RWPE2 (cell line): ENCODE data around the gene CSE1L.
"Not testable (repeated sequence)": the region's sequence is repeated elsewhere in the genome, so short reads cannot be mapped to it uniquely, and the experiment has no call there.

Experiments
- ATAC-seq: fragments of 200-7000 bp; cut with Tn5 transposase; 3 replicates; pipeline ENCODE4 v1.9.1; 2021; ENCODE audit warnings: low read depth
- DNase-seq: peaks from one replicate; pipeline ENCODE4 v3.0.0-alpha.2; 2020; ENCODE audit warnings: low spot score
- H3K27ac ChIP-seq: fragments of 450-650 bp; 2 replicates; pipeline ENCODE4 v1.5.1; 2017; ENCODE audit warnings: mild to moderate bottlenecking; ENCODE audit not compliant: poor library complexity, severe bottlenecking
- H3K27me3 ChIP-seq: fragments of 250-450 bp; sonication (Bioruptor Pico); 2 replicates; pipeline ENCODE4 v1.5.1; 2021; ENCODE audit warnings: mild to moderate bottlenecking, moderate library complexity; ENCODE audit not compliant: insufficient read depth, poor library complexity, severe bottlenecking
- H3K36me3 ChIP-seq: fragments of 250-450 bp; sonication (Bioruptor Pico); 2 replicates; pipeline ENCODE4 v1.5.1; 2020; ENCODE audit warnings: low read depth, mild to moderate bottlenecking, moderate library complexity
- H3K4me1 ChIP-seq: fragments of 250-450 bp; sonication (Bioruptor Pico); 2 replicates; pipeline ENCODE4 v1.5.1; 2021; ENCODE audit warnings: mild to moderate bottlenecking, moderate library complexity; ENCODE audit not compliant: insufficient read depth, poor library complexity, severe bottlenecking
- H3K4me3 ChIP-seq: fragments of 250-450 bp; sonication (Bioruptor Pico); 2 replicates; pipeline ENCODE4 v1.5.1; 2021; ENCODE audit warnings: mild to moderate bottlenecking, moderate library complexity; ENCODE audit not compliant: severe bottlenecking
- H3K9me3 ChIP-seq: fragments of 250-450 bp; sonication (Bioruptor Pico); 2 replicates; pipeline ENCODE4 v1.5.1; 2021; ENCODE audit warnings: mild to moderate bottlenecking, moderate library complexity; ENCODE audit not compliant: severe bottlenecking
- TF ChIP-seq, protein P1 (sequence below): fragments of 450-650 bp; IDR thresholded peaks from one replicate; pipeline ENCODE4 v1.5.1; 2017; ENCODE audit warnings: mild to moderate bottlenecking, moderate library complexity; ENCODE audit not compliant: poor library complexity, severe bottlenecking

The CSE1L gene

DNA sequence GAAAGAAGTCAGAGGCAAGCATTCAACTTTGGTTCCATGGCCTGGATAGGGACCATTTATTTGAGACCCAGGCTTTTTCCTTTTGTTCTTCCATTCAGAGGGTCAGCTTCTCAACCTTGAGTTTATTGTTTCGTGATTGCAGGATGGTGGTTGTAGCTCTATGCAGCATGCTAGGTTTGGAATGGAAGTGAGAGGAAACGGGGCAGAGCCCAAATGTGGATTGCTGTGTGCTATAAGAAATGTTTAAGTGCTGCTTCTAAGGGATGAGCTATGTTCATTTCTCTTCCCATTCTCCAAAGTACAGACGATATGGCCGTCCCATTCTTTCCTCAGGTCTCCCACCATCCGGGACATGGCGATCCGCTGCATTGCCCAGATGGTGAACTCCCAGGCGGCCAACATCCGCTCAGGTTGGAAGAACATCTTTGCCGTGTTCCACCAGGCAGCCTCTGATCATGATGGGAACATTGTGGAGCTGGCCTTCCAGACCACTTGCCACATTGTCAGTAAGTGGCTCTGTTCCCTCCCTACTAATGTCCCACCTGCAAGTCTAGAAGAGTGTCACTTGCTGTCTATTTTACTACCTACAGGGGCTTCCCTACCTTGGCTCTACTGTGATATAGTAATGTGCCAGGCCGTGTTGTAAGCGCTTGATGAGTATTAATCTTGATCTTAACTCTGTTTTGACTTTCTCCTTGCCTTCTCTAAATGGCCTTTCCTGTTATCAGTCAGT lies 36.0 kb upstream of the CSE1L start:
- DNase-seq (no peak), ATAC-seq (no peak)
- TF ChIP-seq, protein P1, sequence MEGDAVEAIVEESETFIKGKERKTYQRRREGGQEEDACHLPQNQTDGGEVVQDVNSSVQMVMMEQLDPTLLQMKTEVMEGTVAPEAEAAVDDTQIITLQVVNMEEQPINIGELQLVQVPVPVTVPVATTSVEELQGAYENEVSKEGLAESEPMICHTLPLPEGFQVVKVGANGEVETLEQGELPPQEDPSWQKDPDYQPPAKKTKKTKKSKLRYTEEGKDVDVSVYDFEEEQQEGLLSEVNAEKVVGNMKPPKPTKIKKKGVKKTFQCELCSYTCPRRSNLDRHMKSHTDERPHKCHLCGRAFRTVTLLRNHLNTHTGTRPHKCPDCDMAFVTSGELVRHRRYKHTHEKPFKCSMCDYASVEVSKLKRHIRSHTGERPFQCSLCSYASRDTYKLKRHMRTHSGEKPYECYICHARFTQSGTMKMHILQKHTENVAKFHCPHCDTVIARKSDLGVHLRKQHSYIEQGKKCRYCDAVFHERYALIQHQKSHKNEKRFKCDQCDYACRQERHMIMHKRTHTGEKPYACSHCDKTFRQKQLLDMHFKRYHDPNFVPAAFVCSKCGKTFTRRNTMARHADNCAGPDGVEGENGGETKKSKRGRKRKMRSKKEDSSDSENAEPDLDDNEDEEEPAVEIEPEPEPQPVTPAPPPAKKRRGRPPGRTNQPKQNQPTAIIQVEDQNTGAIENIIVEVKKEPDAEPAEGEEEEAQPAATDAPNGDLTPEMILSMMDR, result no peak
- Histone ChIP-seq H3K4me1 (no peaks in the 10 kb centered on the region), H3K9me3 (no peaks in the 10 kb centered on the region), H3K4me3 (no peak overlapping the region), H3K27me3 (no peaks in the 10 kb centered on the region), H3K36me3 (peaks cover 97% of the 10 kb centered on the region), H3K27ac (no peak overlapping the region)

DNA sequence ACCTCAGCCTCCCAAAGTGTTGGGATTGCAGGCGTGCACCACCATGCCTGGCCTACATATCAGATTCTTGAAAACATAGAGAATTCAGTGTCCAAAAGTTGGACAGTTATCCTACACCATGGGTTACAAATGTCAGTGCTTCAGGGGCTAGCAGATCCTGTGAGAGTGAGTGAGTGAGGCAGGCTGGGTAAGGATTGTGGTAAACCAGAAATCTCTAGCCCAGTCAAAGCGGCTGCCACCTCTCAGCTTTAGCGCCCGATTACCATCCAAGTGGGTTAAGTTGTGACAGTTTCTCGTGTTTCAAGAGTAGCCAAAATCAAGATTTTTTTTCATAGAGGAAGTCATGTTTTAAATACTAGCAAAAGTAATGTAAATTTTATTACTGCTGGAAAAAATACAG lies 21.9 kb upstream of the CSE1L start:
- Histone ChIP-seq H3K4me1 (no peaks in the 10 kb centered on the region), H3K27ac (no peak overlapping the region), H3K36me3 (peaks cover 94% of the 10 kb centered on the region), H3K4me3 (no peak overlapping the region), H3K27me3 (no peaks in the 10 kb centered on the region), H3K9me3 (no peaks in the 10 kb centered on the region)
- ATAC-seq (no peak), DNase-seq (no peak)
- TF ChIP-seq, protein P1, result no peak

DNA sequence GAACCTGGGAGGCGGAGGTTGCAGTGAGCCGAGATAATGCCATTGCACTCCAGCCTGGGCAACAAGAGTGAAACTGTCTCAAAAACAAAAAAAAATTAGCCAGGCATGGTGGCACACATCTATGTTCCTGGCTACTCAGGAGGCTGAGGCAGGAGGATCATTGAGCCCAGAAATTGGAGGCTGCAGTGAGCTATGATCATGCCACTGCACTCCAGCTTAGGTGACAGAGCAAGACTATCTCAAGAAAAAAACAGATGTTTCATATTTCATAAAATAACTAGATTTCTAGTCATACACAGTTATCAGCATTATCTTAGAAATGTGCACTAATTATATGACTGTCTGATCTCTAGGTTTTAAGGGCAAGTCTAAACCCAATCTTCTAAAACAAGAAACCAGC lies 17.9 kb upstream of the CSE1L start:
- ATAC-seq, H3K4me1 ChIP-seq, H3K4me3 ChIP-seq, H3K9me3 ChIP-seq, DNase-seq, H3K27ac ChIP-seq, H3K27me3 ChIP-seq: not testable (repeated sequence)
- peaks cover 97% of the 10 kb centered on the region for H3K36me3 ChIP-seq

DNA sequence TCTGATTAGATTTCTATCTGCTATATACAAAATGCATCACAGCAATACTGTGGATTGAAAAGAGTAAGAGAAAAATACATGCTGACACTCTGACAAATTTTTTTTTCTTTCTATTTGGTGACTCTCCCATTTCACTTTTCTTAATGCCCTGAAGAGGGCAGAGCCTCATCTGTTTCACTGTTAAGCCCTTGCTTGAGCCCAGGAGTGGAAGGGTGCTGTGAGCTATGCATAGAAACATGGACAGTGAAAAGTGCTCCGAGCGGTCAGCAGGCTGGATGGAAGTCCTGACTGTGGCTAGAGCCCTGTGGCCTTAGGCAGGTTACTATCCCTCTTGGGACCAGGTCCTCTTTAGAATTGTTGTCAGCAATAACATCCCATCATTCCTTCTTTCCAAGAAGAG lies 17.4 kb upstream of the CSE1L start:
- peak; percentile 56 for ATAC-seq
- TF ChIP-seq, protein P1, result peak; percentile 74
- H3K36me3 ChIP-seq, result peaks cover 98% of the 10 kb centered on the region

DNA sequence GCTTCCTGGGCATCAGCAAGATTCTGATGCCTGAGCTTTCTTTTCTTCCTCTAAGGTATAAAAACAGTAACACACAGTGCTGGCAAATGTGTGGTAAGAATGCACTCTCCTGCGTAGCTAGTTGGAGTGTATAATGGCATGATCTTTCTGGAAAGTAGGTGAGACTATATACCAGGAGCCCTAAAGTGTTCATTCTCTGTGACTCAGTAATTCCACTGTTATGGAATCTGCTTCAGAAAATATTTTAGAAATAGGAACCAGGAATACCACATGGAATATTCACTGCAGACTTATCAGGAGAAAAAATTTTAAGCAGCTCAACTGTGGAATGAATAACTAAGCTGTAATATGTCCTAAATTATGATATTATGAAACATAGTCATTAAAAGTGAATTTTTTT lies 16.9 kb upstream of the CSE1L start:
- TF ChIP-seq, protein P1, result no peak
- Histone ChIP-seq H3K27ac (no peak overlapping the region), H3K4me3 (no peak overlapping the region), H3K27me3 (no peaks in the 10 kb centered on the region), H3K36me3 (peaks cover 98% of the 10 kb centered on the region), H3K9me3 (no peaks in the 10 kb centered on the region), H3K4me1 (no peaks in the 10 kb centered on the region)
- DNase-seq (no peak), ATAC-seq (no peak)

More for the DNA sequence above, 17.4 kb upstream of the CSE1L start:
- no peaks in the 10 kb centered on the region for H3K4me1 ChIP-seq
- no peak overlapping the region for H3K4me3 ChIP-seq
- H3K27me3 ChIP-seq, result no peaks in the 10 kb centered on the region
- H3K27ac ChIP-seq, result no peak overlapping the region
- DNase-seq, result no peak
- no peaks in the 10 kb centered on the region for H3K9me3 ChIP-seq
